Right renal cortex interstitium (tissue), 3 donors: Measurements from ENCODE around the gene APOL3. TPM values are rescaled to one million over a fixed set of nuclear protein-coding genes. Genes with fewer than 3 reads are reported as not detected.
"Not testable (repeated sequence)": the region's sequence is repeated elsewhere in the genome, so short reads cannot be mapped to it uniquely, and the experiment has no call there.

Source experiments
- DNase-seq, 3 donors: peaks; one replicate each; pipeline ENCODE4 v3.0.0-alpha.2; 2013; ENCODE audit warnings: low read depth in 3 of 3, low spot score in 2 of 3
- polyA plus RNA-seq, 3 donors: library from polyadenylated mRNA; unstranded; fragments of 120-200 nt; gene quantifications; one replicate each; pipeline ENCODE4 v1.2.1, GENCODE V29; 2013; ENCODE audit not compliant: insufficient read length in 3 of 3

APOL3 gene
- polyA plus RNA-seq, 3 donors = 15.5 to 16.8 (median 15.5) TPM

- no peak for DNase-seq
Measured at GRCh38 chr22:36104988-36105387, 55.6 kb downstream of the APOL3 start.

- DNase-seq = no peak
Measured at GRCh38 chr22:36104435-36104834, 56.1 kb downstream of the APOL3 start.

- DNase-seq = no peak
Measured at GRCh38 chr22:36103891-36104290, 56.7 kb downstream of the APOL3 start.

- DNase-seq = no peak
Measured at GRCh38 chr22:36102995-36103394, 57.6 kb downstream of the APOL3 start.

- DNase-seq = no peak
Measured at GRCh38 chr22:36101756-36102155, 58.8 kb downstream of the APOL3 start.

- not testable (repeated sequence) for DNase-seq
Measured at GRCh38 chr22:36100908-36101307, 59.6 kb downstream of the APOL3 start.

- no peak for DNase-seq
Measured at GRCh38 chr22:36100134-36100824, 60.3 kb downstream of the APOL3 start.

GRCh38 chr22:36099561-36099960, 61.0 kb downstream of the APOL3 start:
- DNase-seq = not testable (repeated sequence)

- no peak for DNase-seq
Measured at GRCh38 chr22:36097880-36098279, 62.7 kb downstream of the APOL3 start.

GRCh38 chr22:36090772-36091171, 69.8 kb downstream of the APOL3 start:
- not testable (repeated sequence) for DNase-seq

Other genes starting within 250 kb of the APOL3 start
- gene RBFOX2, start 131.9 kb downstream of the APOL3 start, polyA plus RNA-seq = 100 to 1,000 TPM; 123 to 136 (median 132) TPM
- gene APOL4, start 41.1 kb upstream of the APOL3 start, polyA plus RNA-seq = 10 to 100 TPM in 1 of 3 donors, 1 to 10 TPM in 2; 6.7 to 10.9 (median 8.8) TPM
- 10 to 100 TPM; 26.9 to 28.5 (median 28.0) TPM for gene APOL2, start 78.8 kb upstream of the APOL3 start, polyA plus RNA-seq
- 10 to 100 TPM; 12.3 to 13.7 (median 13.1) TPM for gene APOL1, start 92.4 kb upstream of the APOL3 start, polyA plus RNA-seq
- 100 to 1,000 TPM; 257 to 295 (median 274) TPM for gene MYH9, start 227.2 kb upstream of the APOL3 start, polyA plus RNA-seq